WERI-Rb-1 (cell line): Measurements from ENCODE around the gene DAW1.

ENCODE experiments used
- DNase-seq: peaks from one replicate; pipeline ENCODE4 v3.0.0-alpha.2; 2020
- H3K27ac ChIP-seq: fragments of 250-450 bp; sonication (Bioruptor Pico); 2 replicates; pipeline ENCODE4 v1.5.1; 2020; ENCODE audit warnings: mild to moderate bottlenecking, moderate library complexity
- H3K27me3 ChIP-seq: fragments of 250-450 bp; sonication (Bioruptor Pico); 2 replicates; pipeline ENCODE4 v1.5.1; 2021; ENCODE audit warnings: mild to moderate bottlenecking, low read depth, moderate library complexity; ENCODE audit not compliant: insufficient read depth, severe bottlenecking
- H3K36me3 ChIP-seq: fragments of 250-450 bp; sonication (Bioruptor Pico); 2 replicates; pipeline ENCODE4 v1.5.1; 2020; ENCODE audit warnings: mild to moderate bottlenecking, moderate library complexity
- H3K4me3 ChIP-seq: 2 replicates; pipeline ENCODE4 v1.5.1; 2011; ENCODE audit warnings: low read depth, mild to moderate bottlenecking, control low read depth, low read length
- H3K9me3 ChIP-seq: fragments of 250-450 bp; sonication (Bioruptor Pico); 2 replicates; pipeline ENCODE4 v1.5.1; 2021; ENCODE audit warnings: mild to moderate bottlenecking, moderate library complexity; ENCODE audit not compliant: severe bottlenecking
- CTCF ChIP-seq: IDR thresholded peaks from 2 replicates; pipeline ENCODE4 v1.5.1; 2011; ENCODE audit warnings: low read depth, mild to moderate bottlenecking, control low read depth, inconsistent platforms, low read length

DAW1 gene

GRCh38 chr2:227846831-227847230, 24.6 kb upstream of the DAW1 start:
- no peak for DNase-seq
- peaks cover 31% of the 10 kb centered on the region for H3K27me3 ChIP-seq
- H3K36me3 ChIP-seq: no peaks in the 10 kb centered on the region
- H3K27ac ChIP-seq: no peak overlapping the region
- H3K4me3 ChIP-seq: no peak overlapping the region
- H3K9me3 ChIP-seq: no peaks in the 10 kb centered on the region
- TF ChIP-seq CTCF: no peak

GRCh38 chr2:227848146-227848545, 23.3 kb upstream of the DAW1 start:
- no peak for TF ChIP-seq CTCF
- no peak for DNase-seq
- H3K27me3 ChIP-seq: peaks cover 31% of the 10 kb centered on the region
- H3K9me3 ChIP-seq: no peaks in the 10 kb centered on the region
- H3K4me3 ChIP-seq: no peak overlapping the region
- no peaks in the 10 kb centered on the region for H3K36me3 ChIP-seq
- no peak overlapping the region for H3K27ac ChIP-seq

- no peaks in the 10 kb centered on the region for H3K36me3 ChIP-seq
- peaks cover 35% of the 10 kb centered on the region for H3K27me3 ChIP-seq
- no peak for TF ChIP-seq CTCF
- H3K9me3 ChIP-seq: no peaks in the 10 kb centered on the region
- no peak overlapping the region for H3K4me3 ChIP-seq
- no peak for DNase-seq
- no peak overlapping the region for H3K27ac ChIP-seq
Observed at GRCh38 chr2:227848586-227848985, 22.8 kb upstream of the DAW1 start.

- no peak for DNase-seq
- Histone ChIP-seq H3K4me3 (no peak overlapping the region), H3K27me3 (peaks cover 43% of the 10 kb centered on the region), H3K9me3 (no peaks in the 10 kb centered on the region), H3K36me3 (no peaks in the 10 kb centered on the region), H3K27ac (no peak overlapping the region)
- TF ChIP-seq CTCF: no peak
Observed at GRCh38 chr2:227849906-227850305, 21.5 kb upstream of the DAW1 start.

GRCh38 chr2:227853204-227853629, 18.2 kb upstream of the DAW1 start:
- Histone ChIP-seq H3K36me3 (no peaks in the 10 kb centered on the region), H3K9me3 (no peaks in the 10 kb centered on the region), H3K4me3 (no peak overlapping the region), H3K27ac (no peak overlapping the region), H3K27me3 (peaks cover 33% of the 10 kb centered on the region)
- no peak for TF ChIP-seq CTCF
- no peak for DNase-seq

GRCh38 chr2:227853765-227854271, 17.6 kb upstream of the DAW1 start:
- Histone ChIP-seq H3K27ac (no peak overlapping the region), H3K36me3 (no peaks in the 10 kb centered on the region), H3K4me3 (no peak overlapping the region), H3K9me3 (no peaks in the 10 kb centered on the region), H3K27me3 (peaks cover 30% of the 10 kb centered on the region)
- no peak for DNase-seq
- TF ChIP-seq CTCF: no peak
